Hypothalamus (tissue), 51 donors: Measurements from ENCODE around the gene MIB1.

Source experiments
- DNase-seq, 51 donors: peaks; one replicate each; lab custom pipeline; 2025; lab: John Stamatoyannopoulos, UW

The MIB1 gene

GRCh38 chr18:21865043-21865442 lies 124.5 kb downstream of the MIB1 start:
- DNase-seq, result no peak

DNA sequence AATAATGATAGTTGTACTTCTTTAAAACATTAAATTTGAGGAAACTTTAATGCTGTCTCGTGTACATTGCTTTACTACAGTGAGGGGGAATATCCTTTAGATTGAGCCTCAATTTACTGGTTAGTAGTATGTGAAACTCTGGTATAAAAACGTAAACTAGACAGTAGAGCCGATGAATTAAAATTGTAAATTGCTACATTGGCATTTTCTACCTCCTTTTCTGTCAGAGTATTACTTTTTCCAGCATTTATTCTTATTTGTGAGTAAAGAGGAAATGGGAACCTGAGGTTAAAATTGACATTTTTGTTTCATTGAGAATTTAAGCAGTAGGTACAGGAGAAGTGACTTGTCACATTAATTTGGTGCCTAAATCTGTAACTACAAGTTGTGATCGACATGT lies 128.2 kb downstream of the MIB1 start:
- no peak for DNase-seq

DNA sequence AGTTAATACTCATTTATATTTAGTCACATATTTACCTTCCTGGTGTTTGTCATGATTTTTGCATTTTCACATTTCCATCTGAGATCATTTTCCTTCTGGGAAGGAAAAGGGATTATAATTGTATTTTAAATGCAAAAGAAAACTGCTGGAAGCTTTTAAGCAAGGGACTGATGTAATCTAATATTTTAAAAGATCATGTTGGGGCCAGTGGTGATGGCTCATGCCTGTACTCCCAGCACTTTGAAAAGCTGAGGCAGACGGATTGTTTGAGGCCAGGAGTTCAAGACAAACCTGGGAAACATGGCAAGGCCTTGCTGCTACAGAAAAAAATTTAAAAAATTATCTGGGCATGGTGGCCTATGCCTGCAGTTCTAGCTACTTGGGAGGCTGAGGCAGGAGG lies 149.0 kb downstream of the MIB1 start:
- no peak for DNase-seq

GRCh38 chr18:21894619-21895367 lies 154.2 kb downstream of the MIB1 start:
- DNase-seq, result no peak

DNA sequence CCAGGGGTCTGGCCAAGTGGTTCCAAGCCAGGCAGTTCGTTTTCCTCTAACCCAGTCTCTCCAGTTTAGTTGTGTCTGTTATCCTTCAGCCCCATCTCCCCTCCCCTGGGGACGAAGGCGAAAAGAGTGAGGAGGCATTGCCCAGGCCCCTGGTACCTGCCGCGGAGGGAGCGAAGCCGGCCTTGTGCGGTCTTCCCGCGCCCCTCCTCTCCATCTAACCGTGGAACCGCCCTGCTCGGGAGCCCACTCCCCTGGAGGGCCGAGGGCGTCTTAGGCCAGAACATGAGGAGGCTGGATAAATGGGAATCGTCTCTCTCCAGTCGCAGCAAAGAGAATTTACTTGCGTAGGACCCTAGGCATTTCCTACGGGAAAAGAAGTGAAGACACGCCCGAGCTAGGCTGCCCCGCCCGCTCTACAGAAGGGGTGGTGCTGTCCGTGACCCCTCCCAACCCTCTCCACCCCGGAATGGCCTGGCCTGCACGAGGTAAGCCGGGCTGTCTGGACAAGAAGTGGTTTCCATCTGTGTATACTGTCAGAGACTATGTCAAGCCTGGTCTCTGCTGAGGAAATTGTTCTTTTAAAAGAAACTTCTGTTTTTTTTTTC lies 156.2 kb downstream of the MIB1 start:
- DNase-seq, result no peak

DNA sequence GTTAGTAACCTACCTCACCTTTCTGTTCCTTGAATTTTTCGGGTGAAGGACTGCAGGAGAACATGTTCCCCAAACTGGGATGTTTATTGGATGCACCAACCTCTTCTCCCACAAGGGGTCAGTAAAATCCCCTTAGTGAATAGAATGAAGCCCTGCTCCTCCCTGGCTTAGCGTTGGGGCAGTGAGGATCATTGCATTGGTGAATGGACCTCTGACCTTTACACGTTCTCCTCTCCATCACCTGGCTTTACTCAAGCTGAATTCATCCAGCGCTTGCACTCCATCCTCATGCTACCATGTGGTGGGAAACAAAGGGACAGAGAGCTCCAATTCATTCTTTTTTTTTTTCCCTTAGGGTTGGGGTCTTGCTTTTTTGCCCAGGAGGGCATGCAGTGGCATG lies 157.2 kb downstream of the MIB1 start:
- peak in 9 of 51 donors; percentile 8 to 39 (median 12) for DNase-seq

DNA sequence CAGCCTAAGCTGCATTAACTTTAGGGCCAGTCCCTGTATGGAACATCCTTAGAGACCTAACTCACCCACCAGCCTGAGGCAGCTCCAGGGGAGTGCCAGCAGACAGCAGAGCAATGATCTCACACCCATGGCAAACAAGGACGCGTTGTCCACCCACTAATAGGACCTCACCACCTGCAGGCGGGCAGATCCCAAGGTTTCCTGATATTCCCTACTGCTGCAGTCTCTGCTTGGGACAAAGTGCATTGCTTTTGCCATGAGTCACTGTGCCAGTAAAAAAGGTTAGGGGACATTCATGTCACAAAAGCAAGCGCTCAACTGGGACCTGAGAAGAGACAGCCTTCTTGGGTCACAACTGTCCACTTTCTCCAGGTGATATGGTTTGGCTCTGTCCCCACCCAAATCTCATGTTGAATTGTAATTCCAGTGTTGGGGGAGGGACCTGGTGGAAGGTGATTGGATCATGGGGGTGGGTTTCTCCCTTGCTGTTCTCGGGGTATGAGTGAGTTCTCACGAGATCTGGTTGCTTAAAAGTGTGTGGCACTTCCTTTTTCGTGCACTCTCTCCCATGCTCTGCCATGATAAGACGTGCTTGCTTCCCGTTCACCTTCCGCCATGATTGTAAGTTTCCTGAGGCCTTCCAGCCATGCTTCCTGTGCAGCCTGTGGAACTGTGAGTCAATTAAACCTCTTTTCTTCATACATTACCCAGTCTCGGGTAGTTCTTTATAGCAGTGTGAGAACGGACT lies 160.2 kb downstream of the MIB1 start:
- no peak for DNase-seq

DNA sequence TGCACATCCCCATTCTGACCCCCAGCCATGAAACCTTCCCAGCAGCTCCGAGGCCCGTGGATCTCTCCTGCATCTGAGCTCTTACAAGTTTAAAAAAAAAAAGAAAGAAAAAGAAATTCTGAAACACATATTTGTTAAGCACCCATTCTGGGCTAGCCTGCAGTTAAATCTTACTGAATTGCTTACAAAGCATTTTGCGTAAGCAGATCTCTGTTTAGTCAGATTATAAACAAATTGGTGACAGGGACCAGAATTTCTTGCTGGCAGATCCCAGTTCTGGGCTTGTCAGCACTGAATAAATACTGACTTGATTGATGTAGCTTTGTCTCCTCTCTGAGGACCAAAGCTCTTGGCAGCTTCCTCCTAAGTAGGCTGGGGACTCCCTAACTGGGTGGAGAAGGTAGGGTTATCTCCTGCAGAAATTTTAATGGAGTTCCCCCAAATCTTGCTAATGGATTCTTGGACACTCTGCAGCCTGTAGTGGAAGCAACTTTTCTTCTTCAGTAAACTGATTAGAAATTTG lies 160.9 kb downstream of the MIB1 start:
- no peak for DNase-seq

GRCh38 chr18:21903709-21904108 lies 163.1 kb downstream of the MIB1 start:
- DNase-seq, result no peak

DNA sequence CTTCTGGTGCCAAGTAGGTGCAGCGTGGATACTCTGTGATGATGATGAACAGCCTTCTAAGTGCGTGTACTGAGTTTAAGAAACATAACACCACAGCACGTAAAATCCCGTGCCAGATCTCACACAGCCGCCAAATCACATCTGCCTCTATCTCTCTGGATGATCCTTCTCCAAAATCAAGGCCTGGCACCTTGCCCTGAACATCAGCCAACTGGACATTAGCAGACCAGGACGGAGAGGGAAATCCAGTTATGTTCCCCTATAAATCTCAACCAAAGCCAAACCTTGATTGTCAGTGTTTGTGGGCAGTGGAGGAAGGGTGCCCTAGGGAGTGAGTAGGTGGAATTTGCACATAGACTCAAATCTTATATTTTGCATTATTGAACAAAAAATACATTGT lies 164.3 kb downstream of the MIB1 start:
- DNase-seq, result no peak

GRCh38 chr18:21907451-21907850 lies 166.9 kb downstream of the MIB1 start:
- no peak for DNase-seq

- no peak for DNase-seq
Measured at GRCh38 chr18:21908711-21909110, 168.1 kb downstream of the MIB1 start.

DNA sequence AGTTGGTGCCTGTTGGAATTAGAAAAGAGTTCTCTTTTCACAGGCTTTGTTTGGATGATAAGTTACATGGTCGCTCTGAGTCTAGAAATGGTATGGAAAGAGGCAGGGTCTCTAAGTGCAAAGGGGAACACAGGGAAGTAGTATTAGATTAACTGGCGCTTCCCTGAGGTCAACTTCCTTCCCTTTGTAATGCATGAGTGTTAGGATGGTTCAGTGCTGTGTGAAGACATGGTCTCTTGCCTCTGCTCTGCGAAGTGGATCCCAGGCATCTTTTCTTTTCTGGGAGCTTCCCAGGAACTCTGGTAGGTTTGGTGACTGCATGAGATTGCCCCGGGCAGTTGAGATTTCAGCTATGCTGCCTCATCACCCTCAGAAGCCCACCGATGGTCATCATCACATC lies 170.3 kb downstream of the MIB1 start:
- no peak for DNase-seq

- no peak for DNase-seq
Measured at GRCh38 chr18:21911551-21911950, 171.0 kb downstream of the MIB1 start.

GRCh38 chr18:21912339-21913239 lies 172.0 kb downstream of the MIB1 start:
- DNase-seq, result no peak

- no peak for DNase-seq
Measured at GRCh38 chr18:21914739-21915319, 174.2 kb downstream of the MIB1 start.

- DNase-seq, result no peak
Measured at GRCh38 chr18:21915546-21915945, 175.0 kb downstream of the MIB1 start.

GRCh38 chr18:21916594-21916993 lies 176.0 kb downstream of the MIB1 start:
- DNase-seq, result no peak

- no peak for DNase-seq
Measured at GRCh38 chr18:21918693-21919092, 178.1 kb downstream of the MIB1 start.
